Posterior vena cava (tissue), 2 donors: ENCODE measurements around the gene PSMD14. TPM values are rescaled to one million over a fixed set of nuclear protein-coding genes. Genes with fewer than 3 reads are reported as not detected.
"Not testable (repeated sequence)": the region's sequence is repeated elsewhere in the genome, so short reads cannot be mapped to it uniquely, and the experiment has no call there.

Experiments used
- DNase-seq: peaks from one replicate; pipeline ENCODE4 v3.0.0-alpha.2; 2020; ENCODE audit warnings: low spot score
- intact Hi-C, 2 donors: fragments of 100-400 bp; cut with DNase I; formaldehyde crosslinking; loops; one replicate each; pipeline versions ENCODE4 v1.14.1 to v1.14.2; 2022 to 2023
- total RNA-seq, 2 donors: library from RNA; stranded (reverse); fragmentation: NEBNext Ultra II Directional; extraction: Animal tissue kit (Norgen Biotek cat#: 25700); gene quantifications; one replicate each; pipeline ENCODE4 v1.2.1, GENCODE V29; 2021
- donor health status: DM: yes; HTN: yes; CAD: no.
- donor health status: DM: yes; HTN: yes; CAD: no.

PSMD14 gene
- total RNA-seq, 2 donors from 2014 or later, result 43.8 to 51.3 TPM

GRCh38 chr2:161327582-161327981 is 19.4 kb downstream of the PSMD14 start:
- intact Hi-C loops, result no loop called here
- DNase-seq, result no peak

GRCh38 chr2:161332371-161332967 is 24.2 kb downstream of the PSMD14 start:
- intact Hi-C loops, result no loop called here

GRCh38 chr2:161335626-161336025 is 27.4 kb downstream of the PSMD14 start:
- intact Hi-C loops, result no loop called here
- DNase-seq, result no peak

More at GRCh38 chr2:161332371-161332967, 24.2 kb downstream of the PSMD14 start:
- no peak for DNase-seq

- DNase-seq, result no peak
- intact Hi-C loops, result no loop called here
Observed at GRCh38 chr2:161337247-161337646, 29.0 kb downstream of the PSMD14 start.

GRCh38 chr2:161339532-161339931 is 31.3 kb downstream of the PSMD14 start:
- intact Hi-C loops, result not testable (repeated sequence)

GRCh38 chr2:161340930-161341413 is 32.7 kb downstream of the PSMD14 start:
- intact Hi-C loops, DNase-seq: not testable (repeated sequence)

More at GRCh38 chr2:161339532-161339931, 31.3 kb downstream of the PSMD14 start:
- DNase-seq, result not testable (repeated sequence)

- intact Hi-C loops, result no loop called here
- no peak for DNase-seq
Observed at GRCh38 chr2:161343235-161343634, 35.0 kb downstream of the PSMD14 start.

- intact Hi-C loops, result no loop called here
- DNase-seq, result no peak
Observed at GRCh38 chr2:161344692-161345091, 36.5 kb downstream of the PSMD14 start.

- intact Hi-C loops, result no loop called here
Observed at GRCh38 chr2:161351678-161352077, 43.5 kb downstream of the PSMD14 start.

GRCh38 chr2:161352719-161353118 is 44.5 kb downstream of the PSMD14 start:
- DNase-seq, result no peak
- intact Hi-C loops, result no loop called here

More at GRCh38 chr2:161351678-161352077, 43.5 kb downstream of the PSMD14 start:
- DNase-seq, result no peak

- intact Hi-C loops, result no loop called here
- no peak for DNase-seq
Observed at GRCh38 chr2:161353543-161353942, 45.3 kb downstream of the PSMD14 start.

- intact Hi-C loops, result no loop called here
- DNase-seq, result no peak
Observed at GRCh38 chr2:161354106-161354505, 45.9 kb downstream of the PSMD14 start.

- intact Hi-C loops, result no loop called here
Observed at GRCh38 chr2:161355106-161355505, 46.9 kb downstream of the PSMD14 start.

GRCh38 chr2:161355983-161356382 is 47.8 kb downstream of the PSMD14 start:
- intact Hi-C loops, result no loop called here
- DNase-seq, result no peak

More at GRCh38 chr2:161355106-161355505, 46.9 kb downstream of the PSMD14 start:
- DNase-seq, result no peak

- intact Hi-C loops, result no loop called here
- no peak for DNase-seq
Observed at GRCh38 chr2:161357097-161357496, 48.9 kb downstream of the PSMD14 start.

- intact Hi-C loops, result no loop called here
- no peak for DNase-seq
Observed at GRCh38 chr2:161358838-161359237, 50.6 kb downstream of the PSMD14 start.

GRCh38 chr2:161360095-161360654 is 52.0 kb downstream of the PSMD14 start:
- intact Hi-C loops, DNase-seq: not testable (repeated sequence)

GRCh38 chr2:161362568-161363166 is 54.4 kb downstream of the PSMD14 start:
- DNase-seq, result no peak
- intact Hi-C loops, result no loop called here

- no peak for DNase-seq
- intact Hi-C loops, result no loop called here
Observed at GRCh38 chr2:161367675-161368074, 59.5 kb downstream of the PSMD14 start.

GRCh38 chr2:161369311-161369710 is 61.1 kb downstream of the PSMD14 start:
- no peak for DNase-seq
- intact Hi-C loops, result no loop called here

GRCh38 chr2:161370981-161371380 is 62.8 kb downstream of the PSMD14 start:
- DNase-seq, result no peak
- intact Hi-C loops, result no loop called here
